ENCODE measurements around the gene P2RX6.

- TF ChIP-seq CTCF (IDR thresholded peaks at IDR 0.05 in 4 of 5, conservative IDR thresholded peaks at IDR 0.05 in 1 of 5) (no peak), POLR2A (IDR thresholded peaks at IDR 0.05) (no peak)
These were observed 35.6 kb upstream of the P2RX6 start for GRCh38 chr22:20979243-20979809.

Data from gastrocnemius medialis (tissue), 4 donors.